ENCODE data around the gene TAGAP. TPM values are rescaled to one million over a fixed set of nuclear protein-coding genes. Genes with fewer than 3 reads are reported as not detected.

TAGAP gene
- total and polyA plus RNA-seq, 2 of the 8 experiments (the other 6 are each of a cell fraction or from before 2014, with no cell fraction given) = not detected

DNA sequence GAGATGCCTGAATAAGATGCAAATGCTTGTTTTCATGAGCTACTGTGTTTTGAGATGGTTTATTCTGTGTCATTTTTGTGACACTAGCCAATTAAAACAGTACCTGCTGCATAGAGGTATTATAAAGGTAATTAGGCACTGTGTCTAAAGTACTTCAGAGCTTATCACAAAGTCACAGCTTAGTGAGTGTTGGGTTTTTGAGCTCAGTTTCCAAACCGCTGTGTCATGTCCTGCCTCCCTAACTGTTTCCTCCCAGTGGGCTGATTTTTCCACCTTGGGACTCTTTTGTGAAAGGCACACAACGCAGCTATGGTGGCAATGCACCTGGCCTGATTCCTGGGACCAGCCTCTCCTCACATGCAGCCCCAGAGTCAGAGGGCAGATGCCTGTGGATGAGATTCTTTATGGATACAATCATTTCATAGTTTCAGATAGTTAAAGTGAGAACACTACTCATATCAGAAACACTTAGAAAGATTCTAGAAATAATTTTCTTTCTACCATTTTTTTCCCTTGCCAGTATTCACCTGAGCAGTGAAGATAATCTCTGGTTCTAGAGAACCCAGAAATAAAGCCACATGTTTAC lies 41.3 kb upstream of the TAGAP start:
- Histone ChIP-seq H3K56ac (replicated peaks; ENCODE audit: insufficient read length, low read depth, low read length) (no peak overlapping the region), H3K23me2 (ENCODE audit: low read depth, low read length) (no peaks in the 10 kb centered on the region), H3K9ac (replicated peaks in 1 of 4; ENCODE audit: extremely low read depth in 1 of 4, low read depth in 3 of 4, low read length in 3 of 4) (no peak overlapping the region), H4K8ac (ENCODE audit: extremely low read depth, insufficient read depth, low read length) (no peak overlapping the region), H2BK120ac (replicated peaks; ENCODE audit: low read depth, low read length) (no peak overlapping the region), H3K23ac (ENCODE audit: insufficient read length) (no peak overlapping the region), H3K4me1 (replicated peaks in 1 of 4; ENCODE audit: control insufficient read depth in 3 of 4, insufficient read depth in 4 of 4, low read length in 3 of 4) (no peaks in the 10 kb centered on the region), H3K27me3 (replicated peaks in 1 of 4; ENCODE audit: control insufficient read depth in 3 of 4, extremely low read depth in 1 of 4, insufficient read depth in 3 of 4, low read length in 3 of 4) (no peaks in the 10 kb centered on the region), H3K9me3 (ENCODE audit: insufficient read depth in 2 of 2, low read depth in 1 of 2, low read length in 1 of 2) (no peaks in the 10 kb centered on the region), H2BK20ac (ENCODE audit: low read length) (no peak overlapping the region), H3K4me3 (ENCODE audit: extremely low read depth in 1 of 4, insufficient read depth in 2 of 4, low read depth in 3 of 4, low read length in 4 of 4) (no peak overlapping the region), H4K5ac (ENCODE audit: insufficient read length, low read depth, low read length) (no peak overlapping the region), H3K4ac (replicated peaks; ENCODE audit: insufficient read length, low read depth, low read length) (no peak overlapping the region), H3K18ac (ENCODE audit: extremely low read depth, low read length) (no peak overlapping the region), H4K20me1 (replicated peaks in 1 of 2; ENCODE audit: control insufficient read depth in 1 of 2, insufficient read depth in 2 of 2, low read length in 2 of 2) (no peaks in the 10 kb centered on the region), H2AFZ (ENCODE audit: low read length) (no peak overlapping the region), H3K14ac (ENCODE audit: insufficient read length) (no peak overlapping the region), H3K79me1 (ENCODE audit: low read depth, low read length) (no peaks in the 10 kb centered on the region), H2BK12ac (ENCODE audit: low read depth, low read length) (no peak overlapping the region), H2BK5ac (ENCODE audit: low read depth, low read length) (no peak overlapping the region), H3K79me2 (ENCODE audit: control insufficient read depth in 1 of 2, insufficient read depth in 2 of 2, low read length in 2 of 2) (no peaks in the 10 kb centered on the region), H2AK5ac (ENCODE audit: low read depth, low read length) (no peak overlapping the region), H3K36me3 (ENCODE audit: control insufficient read depth in 2 of 4, insufficient read depth in 4 of 4, low read length in 3 of 4) (no peaks in the 10 kb centered on the region), H2BK15ac (ENCODE audit: low read length) (no peak overlapping the region), H3K27ac (ENCODE audit: low read depth, low read length) (no peak overlapping the region), H4K91ac (replicated peaks; ENCODE audit: insufficient read length, low read length) (no peak overlapping the region), H3K4me2 (ENCODE audit: insufficient read depth in 1 of 2, low read depth in 2 of 2, low read length in 2 of 2) (no peak overlapping the region)
- no peak for DNase-seq (ENCODE audit: low read depth in 1 of 2, low spot score in 2 of 2)
- ChIA-PET POLR2A (ENCODE audit: partially characterized antibody) (no interaction called here), CTCF (ENCODE audit: partially characterized antibody) (interaction anchor here (0.5 to 1.3 kb wide), 2 partner anchors 10 to 36 kb away, joined by 3 to 9 read pairs; no protein-coding TSS in a partner anchor)
- WGBS, 2 experiments (ENCODE audit: extremely low coverage in 1 of 2, insufficient coverage in 1 of 2, insufficient read length in 1 of 2, insufficient replicate concordance in 2 of 2, low coverage in 1 of 2, low lambda C conversion rate in 2 of 2, missing lambda C conversion rate in 1 of 2) = 87% methylated on average over 2 of the region's 2 CpGs; no CpG with 5 or more reads in 1 of the 2 experiments
- FAIRE-seq = no peak
- no peak for TF ChIP-seq CTBP2 (IDR thresholded peaks at IDR 0.05; ENCODE audit: borderline replicate concordance, insufficient read depth, insufficient read length, low read length)
- TF ChIP-seq, protein P1, sequence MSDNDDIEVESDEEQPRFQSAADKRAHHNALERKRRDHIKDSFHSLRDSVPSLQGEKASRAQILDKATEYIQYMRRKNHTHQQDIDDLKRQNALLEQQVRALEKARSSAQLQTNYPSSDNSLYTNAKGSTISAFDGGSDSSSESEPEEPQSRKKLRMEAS (IDR thresholded peaks at IDR 0.05) = no peak
- TF ChIP-seq SAP30 (IDR thresholded peaks at IDR 0.05; ENCODE audit: insufficient read depth, insufficient replicate concordance, low read length) = no peak
- TF ChIP-seq RBBP5 (IDR thresholded peaks at IDR 0.05; ENCODE audit: borderline replicate concordance, low read depth, low read length) = no peak
- no peak for TF ChIP-seq TAF7 (optimal IDR thresholded peaks at IDR 0.05; ENCODE audit: borderline replicate concordance, low read depth, low read length)
- TF ChIP-seq POLR2AphosphoS5 (IDR thresholded peaks at IDR 0.05; ENCODE audit: low read depth, low read length) = no peak
- no peak for TF ChIP-seq CBX8 (IDR thresholded peaks at IDR 0.05; ENCODE audit: borderline replicate concordance, low read depth, low read length)
- no peak for TF ChIP-seq SRF (IDR thresholded peaks at IDR 0.05; ENCODE audit: low read depth, low read length)
- no peak for TF ChIP-seq BCL11A (IDR thresholded peaks at IDR 0.05; ENCODE audit: low read depth in 2 of 2, low read length in 2 of 2)
- TF ChIP-seq, protein P2, sequence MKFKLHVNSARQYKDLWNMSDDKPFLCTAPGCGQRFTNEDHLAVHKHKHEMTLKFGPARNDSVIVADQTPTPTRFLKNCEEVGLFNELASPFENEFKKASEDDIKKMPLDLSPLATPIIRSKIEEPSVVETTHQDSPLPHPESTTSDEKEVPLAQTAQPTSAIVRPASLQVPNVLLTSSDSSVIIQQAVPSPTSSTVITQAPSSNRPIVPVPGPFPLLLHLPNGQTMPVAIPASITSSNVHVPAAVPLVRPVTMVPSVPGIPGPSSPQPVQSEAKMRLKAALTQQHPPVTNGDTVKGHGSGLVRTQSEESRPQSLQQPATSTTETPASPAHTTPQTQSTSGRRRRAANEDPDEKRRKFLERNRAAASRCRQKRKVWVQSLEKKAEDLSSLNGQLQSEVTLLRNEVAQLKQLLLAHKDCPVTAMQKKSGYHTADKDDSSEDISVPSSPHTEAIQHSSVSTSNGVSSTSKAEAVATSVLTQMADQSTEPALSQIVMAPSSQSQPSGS (IDR thresholded peaks at IDR 0.05; ENCODE audit: low read length) = no peak
